GM18526 (cell line): ENCODE data around the gene LRRC71.

Experiments
- POLR2A ChIP-seq: IDR thresholded peaks from 3 replicates; pipeline ENCODE4 v1.6.1; 2011; ENCODE audit not compliant: insufficient read length; ENCODE audit errors: extremely low read depth

The LRRC71 gene

DNA sequence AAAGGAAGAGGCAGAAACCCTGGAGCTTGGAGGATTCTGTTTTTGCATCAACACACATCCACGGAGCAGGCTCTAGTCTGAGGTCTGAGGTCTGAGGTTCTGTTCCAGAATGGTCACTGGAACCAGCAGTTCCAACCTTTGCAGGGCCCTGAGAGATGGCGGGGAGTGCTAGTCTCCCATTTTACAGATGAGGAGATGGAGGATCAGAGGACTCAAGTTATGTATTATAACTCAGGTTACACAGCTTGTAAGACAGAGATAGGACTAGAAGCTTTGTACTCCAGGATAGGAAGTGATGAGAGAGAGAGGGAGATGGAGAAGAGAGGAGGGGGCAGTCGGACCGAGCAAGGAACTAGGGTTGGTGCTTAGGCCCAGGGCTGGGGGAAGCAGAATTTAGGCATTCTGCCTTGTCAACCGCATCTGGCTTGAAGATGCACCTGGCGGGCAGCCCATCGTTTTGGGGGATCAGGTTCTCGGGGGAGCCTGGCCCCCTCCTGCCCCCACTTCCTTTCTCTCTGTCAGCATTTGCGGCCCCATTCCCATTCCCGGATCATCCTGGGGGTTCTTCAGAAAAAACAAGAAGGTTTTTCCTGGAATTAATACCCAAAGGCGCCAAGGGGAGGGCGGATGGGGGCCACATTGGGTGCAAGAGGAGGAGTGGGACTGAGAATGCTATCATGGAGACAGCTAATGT, 21.3 kb upstream of the LRRC71 start:
- TF ChIP-seq POLR2A, result no peak

DNA sequence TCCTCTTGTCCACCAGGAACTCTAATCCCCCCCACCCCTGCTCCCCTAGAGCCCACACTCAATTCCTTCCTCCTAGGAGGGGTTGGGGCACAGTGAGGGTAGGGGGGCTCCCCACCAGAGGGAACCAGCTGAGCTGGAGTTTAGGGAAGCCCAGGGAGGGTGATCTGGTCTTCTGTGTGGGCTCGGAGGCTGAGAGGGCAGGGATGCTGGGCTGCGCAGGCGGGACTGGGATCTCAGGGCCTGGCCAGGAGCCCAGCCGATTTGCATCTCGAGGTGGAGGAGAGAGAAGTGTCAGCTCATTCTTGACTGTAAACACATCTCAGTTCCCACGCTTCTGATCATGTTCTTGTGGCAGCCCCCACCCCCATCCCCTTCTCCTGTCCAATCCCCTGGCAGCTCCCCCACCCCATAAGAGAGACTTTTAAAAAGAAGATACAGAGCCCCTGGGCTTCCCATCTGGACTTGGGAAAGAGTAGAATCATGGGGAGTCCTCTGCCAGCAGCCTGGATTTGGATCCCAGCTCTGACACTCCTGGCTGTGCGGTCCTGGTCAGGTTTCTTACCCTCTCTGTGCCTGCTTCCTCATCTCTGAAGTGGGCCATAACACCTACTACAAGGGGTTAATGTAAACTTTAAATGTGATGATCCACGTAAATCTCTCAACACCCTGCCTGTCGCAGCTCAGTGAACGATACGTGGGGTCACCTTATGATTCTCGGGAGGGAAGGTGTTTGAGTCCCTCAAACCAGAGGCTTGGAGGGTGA, 20.3 kb upstream of the LRRC71 start:
- TF ChIP-seq POLR2A, result no peak

DNA sequence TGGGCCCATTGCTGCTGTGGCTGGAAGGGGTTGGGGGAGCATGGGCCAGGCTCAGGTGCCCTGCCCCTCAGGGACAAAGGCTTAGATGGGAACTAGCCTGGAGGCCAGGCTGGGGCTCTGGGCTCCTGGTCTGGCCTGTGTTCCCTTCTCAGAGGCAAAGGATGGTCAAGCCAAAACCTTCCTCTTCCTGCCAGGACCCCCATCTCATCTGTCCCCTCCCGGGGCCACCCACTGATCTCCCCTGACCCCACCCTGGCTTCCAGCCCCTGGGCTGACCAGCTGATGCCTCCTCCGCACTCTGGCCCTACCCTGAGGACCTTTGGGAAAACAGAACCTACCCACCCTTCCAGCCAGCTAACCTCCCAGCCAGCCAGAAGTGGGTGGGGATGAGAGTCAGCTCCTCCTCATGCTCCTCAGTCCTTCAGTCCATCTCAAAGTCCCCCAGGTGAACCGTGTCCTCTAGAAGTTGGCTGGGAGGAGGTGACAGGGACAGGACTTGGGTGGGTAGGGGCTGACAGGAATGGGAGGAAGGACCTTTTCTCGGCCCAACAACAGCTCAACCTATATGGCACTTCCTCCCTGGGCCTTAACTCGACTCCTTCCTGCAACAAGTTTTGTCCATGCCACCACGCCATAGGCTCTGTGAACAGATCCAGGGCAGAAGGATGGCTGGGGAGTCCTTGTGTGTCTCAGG, 19.4 kb upstream of the LRRC71 start:
- TF ChIP-seq POLR2A, result no peak

DNA sequence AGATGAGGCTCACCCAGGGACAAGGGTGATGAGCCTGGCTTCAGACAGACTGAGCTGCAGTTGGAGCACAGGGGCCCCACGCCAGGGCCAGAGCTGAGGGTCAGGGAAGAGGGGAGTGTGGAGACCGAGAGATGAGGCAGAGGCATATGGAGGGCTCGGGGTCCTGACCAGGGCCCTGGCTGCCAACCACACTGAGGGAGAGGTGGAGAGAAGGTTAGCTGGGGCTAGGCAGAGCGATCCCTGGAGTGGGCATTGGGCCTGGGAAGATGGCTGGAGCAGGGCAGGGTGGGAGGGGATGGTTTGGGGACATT, 18.9 kb upstream of the LRRC71 start:
- TF ChIP-seq POLR2A, result no peak

- TF ChIP-seq POLR2A, result no peak
Observed at GRCh38 chr1:156901966-156902915, 18.2 kb upstream of the LRRC71 start.

- TF ChIP-seq POLR2A, result no peak
Observed at GRCh38 chr1:156903328-156904091, 16.9 kb upstream of the LRRC71 start.

DNA sequence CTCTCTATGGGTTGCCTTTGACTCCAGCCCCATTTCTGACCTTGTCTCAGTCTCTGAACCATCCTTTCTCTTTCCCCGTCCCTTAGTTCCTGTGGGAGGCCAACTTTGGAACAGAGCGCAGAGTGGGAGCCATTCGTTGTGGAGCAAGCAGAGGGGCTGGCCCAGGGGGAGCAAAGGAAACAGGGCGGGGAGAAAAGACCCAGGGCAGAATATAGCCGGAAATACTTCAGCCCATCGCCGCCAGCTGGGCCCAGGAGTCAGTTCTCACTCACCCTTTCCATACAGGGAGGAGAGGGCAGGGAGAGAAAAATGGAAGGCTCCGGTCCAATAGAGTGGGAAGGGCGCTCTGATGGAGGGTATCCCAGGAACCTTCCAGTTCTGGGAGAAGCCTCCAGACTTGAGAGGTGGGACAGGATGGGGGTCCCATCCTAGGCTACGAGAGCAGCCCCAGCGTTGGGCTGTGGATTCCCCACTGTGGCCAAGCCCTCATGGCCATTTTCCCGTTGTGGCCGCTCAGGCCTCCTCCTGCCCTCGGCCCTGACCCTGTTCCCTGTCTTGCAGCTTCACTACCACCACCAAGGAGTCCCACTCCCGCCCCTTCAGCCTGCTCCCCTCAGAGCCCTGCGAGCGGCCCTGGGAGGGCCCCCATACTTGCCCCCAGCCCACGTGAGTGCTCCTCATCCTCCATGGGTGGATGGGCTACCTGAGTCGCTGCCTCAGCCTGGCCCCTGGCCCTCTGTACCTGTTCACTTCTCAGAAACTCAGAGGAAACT, 16.1 kb upstream of the LRRC71 start:
- no peak for TF ChIP-seq POLR2A

- no peak for TF ChIP-seq POLR2A
Observed at GRCh38 chr1:156905176-156905575, 15.3 kb upstream of the LRRC71 start.

DNA sequence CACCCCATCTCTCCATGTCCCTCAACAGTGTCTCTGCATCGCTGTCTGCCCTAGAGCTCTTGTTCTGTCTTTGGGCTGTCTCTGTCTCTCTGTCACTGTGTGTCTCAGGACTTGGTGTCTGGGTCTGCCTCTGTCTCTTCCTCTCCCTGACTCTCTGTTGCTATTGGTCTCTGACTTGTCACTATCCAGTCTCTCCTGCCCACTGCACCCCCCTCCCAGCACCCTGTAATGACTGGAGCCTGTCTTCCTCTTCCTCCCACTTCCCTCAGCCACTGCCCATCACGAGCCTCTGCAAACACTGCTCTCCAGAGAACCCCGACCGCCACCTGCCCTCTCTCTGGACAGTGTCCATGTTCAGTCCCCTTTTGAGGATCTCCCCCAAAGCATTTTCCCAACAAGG, 14.8 kb upstream of the LRRC71 start:
- no peak for TF ChIP-seq POLR2A

DNA sequence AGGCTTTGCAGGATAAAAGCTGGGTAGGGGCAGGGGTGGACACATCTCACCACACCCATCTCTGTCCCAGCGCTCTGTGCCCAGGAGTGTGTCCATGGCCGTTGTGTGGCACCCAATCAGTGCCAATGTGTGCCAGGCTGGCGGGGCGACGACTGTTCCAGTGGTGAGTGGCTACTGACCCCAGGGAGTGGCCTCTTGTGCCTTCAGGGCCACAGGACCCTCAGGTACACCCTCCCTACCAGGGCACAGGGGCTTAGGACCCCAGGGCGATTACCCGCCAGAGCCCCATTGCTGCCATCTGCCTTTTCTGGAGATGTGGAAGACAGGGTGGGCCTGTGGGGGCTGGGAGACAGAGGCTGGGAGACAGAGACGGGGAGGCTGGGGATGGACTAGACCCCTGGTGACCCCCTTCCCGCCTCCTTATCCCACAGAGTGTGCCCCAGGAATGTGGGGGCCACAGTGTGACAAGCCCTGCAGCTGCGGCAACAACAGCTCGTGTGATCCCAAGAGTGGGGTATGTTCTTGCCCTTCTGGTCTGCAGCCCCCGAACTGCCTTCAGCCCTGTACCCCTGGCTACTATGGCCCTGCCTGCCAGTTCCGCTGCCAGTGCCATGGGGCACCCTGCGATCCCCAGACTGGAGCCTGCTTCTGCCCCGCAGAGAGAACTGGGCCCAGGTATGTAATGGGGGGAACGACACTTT, 14.1 kb upstream of the LRRC71 start:
- TF ChIP-seq POLR2A, result no peak

- TF ChIP-seq POLR2A, result no peak
Observed at GRCh38 chr1:156908541-156908940, 11.9 kb upstream of the LRRC71 start.

DNA sequence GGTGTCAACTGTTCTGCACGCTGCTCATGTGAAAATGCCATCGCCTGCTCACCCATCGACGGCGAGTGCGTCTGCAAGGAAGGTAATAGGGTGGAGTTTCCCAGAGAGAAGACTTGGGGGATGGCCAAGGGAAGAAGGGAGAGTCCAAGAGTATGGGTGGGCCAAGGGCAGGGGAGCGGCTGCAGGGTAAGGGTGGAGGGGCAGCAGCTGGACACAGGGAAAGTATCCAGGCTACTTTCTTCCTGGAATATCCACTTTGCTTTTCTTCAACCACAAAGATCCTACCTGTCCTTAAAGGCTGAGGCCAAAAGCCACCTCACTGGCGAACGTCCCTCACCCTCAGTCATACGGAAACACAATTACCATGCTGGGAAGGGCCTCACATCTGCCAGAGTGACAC, 11.5 kb upstream of the LRRC71 start:
- TF ChIP-seq POLR2A, result no peak

DNA sequence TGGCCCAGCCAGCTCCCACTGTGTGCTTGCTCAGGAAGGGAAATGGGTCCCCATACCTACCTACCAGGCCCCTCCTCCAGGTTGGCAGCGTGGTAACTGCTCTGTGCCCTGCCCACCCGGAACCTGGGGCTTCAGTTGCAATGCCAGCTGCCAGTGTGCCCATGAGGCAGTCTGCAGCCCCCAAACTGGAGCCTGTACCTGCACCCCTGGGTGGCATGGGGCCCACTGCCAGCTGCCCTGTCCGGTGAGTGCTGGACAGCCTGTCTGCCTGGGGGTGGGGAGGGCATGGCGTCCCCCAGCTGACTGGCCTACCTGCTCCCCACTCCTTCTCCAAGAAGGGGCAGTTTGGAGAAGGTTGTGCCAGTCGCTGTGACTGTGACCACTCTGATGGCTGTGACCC, 10.8 kb upstream of the LRRC71 start:
- no peak for TF ChIP-seq POLR2A

DNA sequence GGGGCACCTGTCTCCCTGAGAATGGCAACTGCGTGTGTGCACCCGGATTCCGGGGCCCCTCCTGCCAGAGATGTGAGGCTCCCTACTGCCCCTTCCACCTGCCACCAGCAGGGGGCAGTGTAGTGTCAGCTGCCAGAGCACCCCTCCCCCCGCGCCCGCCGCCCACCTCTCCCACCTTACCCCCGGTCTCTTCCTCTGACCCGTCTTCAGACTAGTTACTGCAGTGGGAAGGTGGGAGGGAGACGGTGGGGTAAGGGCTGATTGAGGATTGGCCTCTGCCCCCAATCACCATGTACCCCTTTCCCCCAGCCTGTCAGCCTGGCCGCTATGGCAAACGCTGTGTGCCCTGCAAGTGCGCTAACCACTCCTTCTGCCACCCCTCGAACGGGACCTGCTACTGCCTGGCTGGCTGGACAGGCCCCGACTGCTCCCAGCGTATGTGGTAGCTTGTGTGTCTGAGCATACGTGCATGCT, 10.1 kb upstream of the LRRC71 start:
- no peak for TF ChIP-seq POLR2A
